Endodermal cell (in vitro differentiated cells): Measurements from ENCODE around the gene CD2BP2. TPM values are rescaled to one million over a fixed set of nuclear protein-coding genes. Genes with fewer than 3 reads are reported as not detected.

ENCODE experiments used
- DNase-seq: peaks from one replicate; pipeline ENCODE4 v3.0.0-alpha.2; 2017
- H3K27ac ChIP-seq: 2 replicates; pipeline ENCODE4 v1.5.1; 2013; ENCODE audit warnings: mild to moderate bottlenecking, low read depth, low read length, moderate library complexity
- H3K27me3 ChIP-seq: 2 replicates; pipeline ENCODE4 v1.6.1; 2013; ENCODE audit warnings: mild to moderate bottlenecking, low read length, moderate library complexity; ENCODE audit not compliant: insufficient read depth, control insufficient read depth, poor library complexity, severe bottlenecking
- H3K36me3 ChIP-seq: 2 replicates; pipeline ENCODE4 v1.7.0; 2013; ENCODE audit warnings: mild to moderate bottlenecking, low read length, moderate library complexity; ENCODE audit not compliant: control insufficient read depth, insufficient read depth
- H3K4me1 ChIP-seq: one replicate; pipeline ENCODE4 v1.7.0; 2013; ENCODE audit warnings: low read length; ENCODE audit not compliant: control insufficient read depth, insufficient read depth
- H3K4me3 ChIP-seq: 2 replicates; pipeline ENCODE4 v1.5.1; 2013; ENCODE audit warnings: mild to moderate bottlenecking, low read length, moderate library complexity
- H3K9ac ChIP-seq: 2 replicates; pipeline ENCODE4 v1.6.1; 2013; ENCODE audit warnings: mild to moderate bottlenecking, low read length, moderate library complexity; ENCODE audit not compliant: poor library complexity, severe bottlenecking; ENCODE audit errors: extremely low read depth
- H3K9me3 ChIP-seq: 2 replicates; pipeline ENCODE4 v1.6.1; 2013; ENCODE audit warnings: mild to moderate bottlenecking, low read length, moderate library complexity; ENCODE audit not compliant: control insufficient read depth
- H3K27ac Mint-ChIP-seq: 2 replicates; pipeline ENCODE4 v1.8.0; 2020; ENCODE audit warnings: mixed read lengths
- H3K27me3 Mint-ChIP-seq: 2 replicates; pipeline ENCODE4 v1.8.0; 2021; ENCODE audit warnings: mild to moderate bottlenecking, mixed read lengths; ENCODE audit not compliant: insufficient read depth
- H3K36me3 Mint-ChIP-seq: 2 replicates; pipeline ENCODE4 v1.8.0; 2020; ENCODE audit warnings: low read depth, mixed read lengths
- H3K4me1 Mint-ChIP-seq: 2 replicates; pipeline ENCODE4 v1.8.0; 2020; ENCODE audit warnings: mixed read lengths
- H3K4me3 Mint-ChIP-seq: 2 replicates; pipeline ENCODE4 v1.8.0; 2020; ENCODE audit warnings: mild to moderate bottlenecking, moderate library complexity, mixed read lengths
- H3K9me3 Mint-ChIP-seq: 2 replicates; pipeline ENCODE4 v1.8.0; 2020; ENCODE audit warnings: mild to moderate bottlenecking, mixed read lengths
- WGBS, 2 experiments: methylation state at CpG; one replicate each; pipeline versions ENCODE4 v1.1.5 to v1.1.7; 2013; ENCODE audit warnings: missing lambda C conversion rate in 2 of 2, mixed read lengths in 1 of 2; ENCODE audit not compliant: insufficient coverage in 1 of 2, insufficient read length in 1 of 2; 5-methylcytosine and 5-hydroxymethylcytosine counted together
- total RNA-seq, 2 donors: library from RNA; stranded (reverse); fragmentation: NEBNext Ultra II Directional in 1 of 2; extraction: Animal tissue kit (Norgen Biotek cat#: 25700) in 1 of 2; gene quantifications; 2 replicates in 1 of 2; 3 replicates in 1 of 2; pipeline ENCODE4 v1.2.1, GENCODE V29; 2021
- TF ChIP-seq, protein P1 (sequence below): fragments of 200-600 bp; sonication (generic); conservative IDR thresholded peaks from 2 replicates; pipeline ENCODE4 v1.5.0; 2021; ENCODE audit warnings: antibody characterized with exemption, mild to moderate bottlenecking

CD2BP2 gene
- total RNA-seq, 2 donors from 2014 or later, result 75.4 to 76.0 TPM

DNA sequence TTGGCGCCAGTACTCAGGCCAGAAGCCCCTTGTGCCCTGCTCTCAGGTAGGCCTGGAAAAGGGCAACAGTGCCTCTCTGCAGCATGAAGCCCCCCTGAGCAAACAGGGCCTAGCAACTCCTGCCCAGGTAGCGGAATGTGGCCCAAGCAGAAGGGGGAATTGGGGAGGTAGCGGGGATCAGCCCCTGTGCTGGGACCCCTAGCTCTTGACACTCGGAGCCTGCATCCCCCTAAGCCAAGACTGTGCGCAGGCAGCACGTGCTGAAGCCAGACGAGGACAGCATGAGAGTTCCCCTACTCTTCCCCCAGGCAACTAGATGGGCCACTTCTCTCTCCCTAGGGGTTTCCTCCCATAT lies 823 bp upstream of the CD2BP2 start:
- H3K4me1 ChIP-seq, result peaks cover 9% of the 10 kb centered on the region
- Mint-ChIP-seq H3K4me1 (peaks cover 14% of the 10 kb centered on the region), H3K27me3 (no peaks in the 10 kb centered on the region), H3K27ac (peak overlapping the region; percentile 99), H3K9me3 (no peaks in the 10 kb centered on the region), H3K36me3 (peaks cover 38% of the 10 kb centered on the region), H3K4me3 (peak overlapping the region; percentile 96)
- no peak for DNase-seq
- H3K27me3 ChIP-seq, result no peaks in the 10 kb centered on the region
- TF ChIP-seq, protein P1, sequence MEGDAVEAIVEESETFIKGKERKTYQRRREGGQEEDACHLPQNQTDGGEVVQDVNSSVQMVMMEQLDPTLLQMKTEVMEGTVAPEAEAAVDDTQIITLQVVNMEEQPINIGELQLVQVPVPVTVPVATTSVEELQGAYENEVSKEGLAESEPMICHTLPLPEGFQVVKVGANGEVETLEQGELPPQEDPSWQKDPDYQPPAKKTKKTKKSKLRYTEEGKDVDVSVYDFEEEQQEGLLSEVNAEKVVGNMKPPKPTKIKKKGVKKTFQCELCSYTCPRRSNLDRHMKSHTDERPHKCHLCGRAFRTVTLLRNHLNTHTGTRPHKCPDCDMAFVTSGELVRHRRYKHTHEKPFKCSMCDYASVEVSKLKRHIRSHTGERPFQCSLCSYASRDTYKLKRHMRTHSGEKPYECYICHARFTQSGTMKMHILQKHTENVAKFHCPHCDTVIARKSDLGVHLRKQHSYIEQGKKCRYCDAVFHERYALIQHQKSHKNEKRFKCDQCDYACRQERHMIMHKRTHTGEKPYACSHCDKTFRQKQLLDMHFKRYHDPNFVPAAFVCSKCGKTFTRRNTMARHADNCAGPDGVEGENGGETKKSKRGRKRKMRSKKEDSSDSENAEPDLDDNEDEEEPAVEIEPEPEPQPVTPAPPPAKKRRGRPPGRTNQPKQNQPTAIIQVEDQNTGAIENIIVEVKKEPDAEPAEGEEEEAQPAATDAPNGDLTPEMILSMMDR, result no peak
- H3K9me3 ChIP-seq, result no peaks in the 10 kb centered on the region
- H3K27ac ChIP-seq, result peak overlapping the region; percentile 99
- H3K36me3 ChIP-seq, result peaks cover 52% of the 10 kb centered on the region
- 58 to 61% methylated on average over 6 to 7 of the region's 7 CpGs for WGBS, 2 experiments
- H3K4me3 ChIP-seq, result peak overlapping the region; percentile 93
- peak overlapping the region; percentile 96 for H3K9ac ChIP-seq

DNA sequence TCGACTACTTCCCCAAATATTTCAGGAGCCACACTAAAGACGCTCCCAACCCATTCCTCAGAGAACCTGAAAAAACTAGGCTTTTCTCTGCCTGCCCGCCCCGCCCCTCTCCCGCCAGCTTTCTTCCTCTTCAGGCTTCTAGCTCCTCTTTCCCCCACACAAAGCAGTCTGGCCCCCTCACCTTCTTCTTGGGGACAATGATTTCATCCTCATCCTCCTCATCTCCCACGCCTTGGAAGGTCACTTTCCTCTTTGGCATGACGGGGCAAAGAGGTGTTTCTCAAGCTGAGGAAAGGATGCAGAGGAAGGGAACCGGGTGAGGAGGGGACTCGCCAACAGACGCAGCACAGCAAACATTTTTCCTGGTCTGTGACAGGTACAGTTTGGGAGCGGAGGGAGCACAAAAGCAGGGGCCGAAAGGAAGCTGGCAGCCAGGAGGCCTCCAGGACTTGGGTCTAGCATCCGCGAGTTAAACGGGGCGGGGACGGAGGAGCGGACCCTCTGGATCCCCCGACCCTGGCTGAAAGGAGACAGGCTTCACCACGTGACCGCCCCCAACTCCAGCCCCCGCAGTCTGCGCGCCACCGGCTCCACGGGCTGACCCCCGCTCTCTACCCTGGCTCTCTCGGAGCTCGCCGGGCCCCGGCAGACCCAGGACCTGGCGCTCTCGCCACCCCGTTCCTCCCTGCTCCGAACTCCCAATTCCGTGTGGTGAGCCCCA lies 525 bp downstream of the CD2BP2 start:
- Mint-ChIP-seq H3K4me1 (peaks cover 14% of the 10 kb centered on the region), H3K4me3 (peak overlapping the region; percentile 96), H3K27ac (peak overlapping the region; percentile 99), H3K9me3 (no peaks in the 10 kb centered on the region), H3K27me3 (no peaks in the 10 kb centered on the region), H3K36me3 (peaks cover 43% of the 10 kb centered on the region)
- WGBS, 2 experiments, result 3 to 11% methylated on average over 14 to 36 of the region's 36 CpGs
- TF ChIP-seq, protein P1, result no peak
- Histone ChIP-seq H3K27ac (peak overlapping the region; percentile 85), H3K4me3 (peak overlapping the region; percentile 93), H3K27me3 (no peaks in the 10 kb centered on the region), H3K9me3 (no peaks in the 10 kb centered on the region), H3K36me3 (peaks cover 60% of the 10 kb centered on the region), H3K4me1 (peaks cover 9% of the 10 kb centered on the region), H3K9ac (peak overlapping the region; percentile 96)
- DNase-seq, result no peak

DNA sequence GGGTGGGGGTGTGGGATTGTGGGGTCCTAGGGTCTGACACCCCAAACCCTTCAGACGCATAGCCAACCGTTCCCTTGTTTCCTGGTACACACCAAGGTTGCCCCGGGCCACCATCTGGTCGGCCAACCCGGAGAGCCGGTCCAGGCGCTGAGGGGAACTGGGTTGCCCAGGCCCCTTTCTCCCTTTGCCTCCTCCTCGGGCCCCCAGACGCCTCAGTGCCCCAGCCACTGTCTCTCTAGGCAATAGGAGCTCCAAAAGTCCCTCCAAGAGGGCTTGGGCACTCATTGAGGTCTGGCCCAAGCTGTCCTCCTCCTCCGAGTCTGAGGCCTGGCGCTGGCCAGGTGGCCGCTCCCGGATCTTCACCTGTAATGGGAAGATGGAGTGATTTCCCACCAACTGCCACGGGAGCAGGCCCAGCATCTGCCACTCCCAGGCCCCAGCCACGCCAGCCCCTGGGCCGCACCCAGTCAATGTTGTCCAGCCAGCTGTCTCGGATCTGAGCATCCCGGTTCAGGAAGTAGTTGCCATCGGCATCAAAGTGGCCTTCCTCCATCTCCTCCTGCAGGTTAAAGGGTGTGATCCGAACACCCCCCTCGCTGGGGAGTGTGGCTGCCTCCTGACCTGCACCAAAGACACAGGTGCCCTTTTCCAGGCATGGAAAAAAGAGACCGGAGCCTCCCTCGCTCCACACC lies 1.5 kb downstream of the CD2BP2 start:
- Histone ChIP-seq H3K4me1 (peaks cover 9% of the 10 kb centered on the region), H3K9ac (peak overlapping the region; percentile 96), H3K27me3 (no peaks in the 10 kb centered on the region), H3K4me3 (peak overlapping the region; percentile 93), H3K9me3 (no peaks in the 10 kb centered on the region), H3K27ac (no peak overlapping the region), H3K36me3 (peaks cover 56% of the 10 kb centered on the region)
- no peak for DNase-seq
- TF ChIP-seq, protein P1, result no peak
- Mint-ChIP-seq H3K36me3 (peaks cover 43% of the 10 kb centered on the region), H3K4me3 (peak overlapping the region; percentile 96), H3K27ac (peak overlapping the region; percentile 99), H3K9me3 (no peaks in the 10 kb centered on the region), H3K27me3 (no peaks in the 10 kb centered on the region), H3K4me1 (peaks cover 14% of the 10 kb centered on the region)
- WGBS, 2 experiments, result 94 to 98% methylated on average over 13 to 23 of the region's 23 CpGs
